ENCODE measurements around the gene CPSF6.
"Not testable (repeated sequence)": the region's sequence is repeated elsewhere in the genome, so short reads cannot be mapped to it uniquely, and the experiment has no call there.

DNA sequence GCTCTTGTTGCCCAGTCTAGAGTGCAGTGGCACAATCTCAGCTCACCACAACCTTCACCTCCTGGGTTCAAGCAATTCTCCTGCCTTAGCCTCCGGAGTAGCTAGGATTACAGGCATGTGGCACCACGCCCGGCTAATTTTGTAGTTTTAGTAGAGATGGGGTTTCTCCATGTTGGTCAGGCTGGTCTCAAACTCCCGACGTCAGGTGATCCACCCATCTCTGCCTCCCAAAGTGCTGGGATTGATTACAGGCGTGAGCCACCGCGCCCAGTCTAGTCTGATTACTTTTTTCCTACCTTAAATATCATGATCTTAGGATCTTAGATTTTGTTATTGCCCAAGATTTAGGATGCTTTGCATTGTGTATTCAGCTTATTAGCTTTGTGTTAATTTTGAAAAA, 26.3 kb downstream of the CPSF6 start:
- TF ChIP-seq, protein P1, sequence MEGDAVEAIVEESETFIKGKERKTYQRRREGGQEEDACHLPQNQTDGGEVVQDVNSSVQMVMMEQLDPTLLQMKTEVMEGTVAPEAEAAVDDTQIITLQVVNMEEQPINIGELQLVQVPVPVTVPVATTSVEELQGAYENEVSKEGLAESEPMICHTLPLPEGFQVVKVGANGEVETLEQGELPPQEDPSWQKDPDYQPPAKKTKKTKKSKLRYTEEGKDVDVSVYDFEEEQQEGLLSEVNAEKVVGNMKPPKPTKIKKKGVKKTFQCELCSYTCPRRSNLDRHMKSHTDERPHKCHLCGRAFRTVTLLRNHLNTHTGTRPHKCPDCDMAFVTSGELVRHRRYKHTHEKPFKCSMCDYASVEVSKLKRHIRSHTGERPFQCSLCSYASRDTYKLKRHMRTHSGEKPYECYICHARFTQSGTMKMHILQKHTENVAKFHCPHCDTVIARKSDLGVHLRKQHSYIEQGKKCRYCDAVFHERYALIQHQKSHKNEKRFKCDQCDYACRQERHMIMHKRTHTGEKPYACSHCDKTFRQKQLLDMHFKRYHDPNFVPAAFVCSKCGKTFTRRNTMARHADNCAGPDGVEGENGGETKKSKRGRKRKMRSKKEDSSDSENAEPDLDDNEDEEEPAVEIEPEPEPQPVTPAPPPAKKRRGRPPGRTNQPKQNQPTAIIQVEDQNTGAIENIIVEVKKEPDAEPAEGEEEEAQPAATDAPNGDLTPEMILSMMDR (IDR thresholded peaks at IDR 0.05) = not testable (repeated sequence)
- TF ChIP-seq POLR2A (IDR thresholded peaks at IDR 0.05) = not testable (repeated sequence)
